WTC11 (cell line): Measurements from ENCODE around the gene CLIP3. TPM values are rescaled to one million over a fixed set of nuclear protein-coding genes. Genes with fewer than 3 reads are reported as not detected.

Experiments used
- ATAC-seq: fragments of 200-7000 bp; cut with Tn5 transposase; 2 replicates; pipeline ENCODE4 v1.10.0; 2021; ENCODE audit warnings: mild to moderate bottlenecking, moderate library complexity
- CTCF ChIA-PET: fragments of 300-600 bp; sonication (Branson Sonifier 250); formaldehyde crosslinking; loops from one replicate; lab custom pipeline; 2021; ENCODE audit warnings: antibody characterized with exemption; lab: Charles Lee
- POLR2A ChIA-PET: fragments of 350-600 bp; sonication (Branson Sonifier 250); formaldehyde crosslinking; loops from one replicate; lab custom pipeline; 2021; ENCODE audit warnings: antibody characterized with exemption; lab: Charles Lee
- DNase-seq: peaks from one replicate; pipeline ENCODE4 v3.0.0; 2021; ENCODE audit warnings: low spot score
- H3K27ac Mint-ChIP-seq: 2 replicates; pipeline ENCODE4 v1.8.0; 2021; ENCODE audit warnings: mixed read lengths
- H3K27me3 Mint-ChIP-seq: 2 replicates; pipeline ENCODE4 v1.8.0; 2021; ENCODE audit warnings: low read depth, mild to moderate bottlenecking, moderate library complexity, mixed read lengths
- H3K36me3 Mint-ChIP-seq: 2 replicates; pipeline ENCODE4 v1.8.0; 2021; ENCODE audit warnings: mixed read lengths
- H3K4me1 Mint-ChIP-seq: 2 replicates; pipeline ENCODE4 v1.8.0; 2022; ENCODE audit warnings: mixed read lengths
- H3K4me3 Mint-ChIP-seq: 2 replicates; pipeline ENCODE4 v1.8.0; 2021; ENCODE audit warnings: mild to moderate bottlenecking, moderate library complexity, mixed read lengths
- H3K9me3 Mint-ChIP-seq: 2 replicates; pipeline ENCODE4 v1.8.0; 2021; ENCODE audit warnings: mixed read lengths
- CDX4 ChIP-seq: fragments of 250-450 bp; sonication (Bioruptor Pico); IDR thresholded peaks from 2 replicates; pipeline ENCODE4 v1.9.0; 2021; ENCODE audit warnings: moderate library complexity, mild to moderate bottlenecking, inconsistent platforms, borderline replicate concordance
- CREM ChIP-seq: sonication (generic); formaldehyde crosslinking; IDR thresholded peaks from 2 replicates; pipeline ENCODE4 v1.8.1; 2022; ENCODE audit warnings: mild to moderate bottlenecking, missing genetic modification reagents, moderate library complexity
- CTCF ChIP-seq: fragments of 200-600 bp; IDR thresholded peaks from 2 replicates; pipeline ENCODE4 v1.8.0; 2022; ENCODE audit warnings: antibody characterized with exemption
- ESRRA ChIP-seq: sonication (generic); formaldehyde crosslinking; IDR thresholded peaks from 2 replicates; pipeline ENCODE4 v1.8.1; 2022; ENCODE audit warnings: mild to moderate bottlenecking, missing genetic modification reagents, borderline replicate concordance
- ETV6 ChIP-seq: sonication (generic); formaldehyde crosslinking; IDR thresholded peaks from 2 replicates; pipeline ENCODE4 v1.8.1; 2022; ENCODE audit warnings: mild to moderate bottlenecking, missing genetic modification reagents
- HMGA2 ChIP-seq: fragments of 250-450 bp; sonication (Bioruptor Pico); IDR thresholded peaks from 2 replicates; pipeline ENCODE4 v1.4.0; 2021; ENCODE audit warnings: mild to moderate bottlenecking, moderate library complexity
- HMGXB4 ChIP-seq: sonication (generic); formaldehyde crosslinking; IDR thresholded peaks from 2 replicates; pipeline ENCODE4 v1.8.1; 2023; ENCODE audit warnings: mild to moderate bottlenecking, moderate library complexity, missing genetic modification reagents
- KAT7 ChIP-seq: sonication (generic); formaldehyde crosslinking; IDR thresholded peaks from 2 replicates; pipeline ENCODE4 v1.8.1; 2023; ENCODE audit warnings: missing genetic modification reagents, mild to moderate bottlenecking, borderline replicate concordance
- NFATC4 ChIP-seq: fragments of 250-450 bp; sonication (Bioruptor Pico); IDR thresholded peaks from 2 replicates; pipeline ENCODE4 v1.9.0; 2021; ENCODE audit warnings: mild to moderate bottlenecking
- NR1H2 ChIP-seq: sonication (generic); formaldehyde crosslinking; IDR thresholded peaks from 2 replicates; pipeline ENCODE4 v1.9.0; 2021; ENCODE audit warnings: mild to moderate bottlenecking, moderate library complexity, missing genetic modification reagents
- NR2C2 ChIP-seq: sonication (generic); formaldehyde crosslinking; IDR thresholded peaks from 2 replicates; pipeline ENCODE4 v1.8.0; 2022; ENCODE audit warnings: mild to moderate bottlenecking, missing genetic modification reagents
- RELA ChIP-seq: sonication (generic); formaldehyde crosslinking; IDR thresholded peaks from 2 replicates; pipeline ENCODE4 v1.8.1; 2022; ENCODE audit warnings: missing genetic modification reagents, mild to moderate bottlenecking, borderline replicate concordance
- RORB ChIP-seq: fragments of 250-450 bp; sonication (Bioruptor Pico); IDR thresholded peaks from 2 replicates; pipeline ENCODE4 v1.9.0; 2021; ENCODE audit warnings: mild to moderate bottlenecking
- SOX15 ChIP-seq: fragments of 250-450 bp; sonication (Bioruptor Pico); IDR thresholded peaks from 2 replicates; pipeline ENCODE4 v1.9.0; 2021; ENCODE audit warnings: mild to moderate bottlenecking
- TCF7 ChIP-seq: sonication (generic); formaldehyde crosslinking; IDR thresholded peaks from 2 replicates; pipeline ENCODE4 v1.8.0; 2022; ENCODE audit warnings: mild to moderate bottlenecking, low read depth, missing genetic modification reagents, moderate library complexity
- TEAD1 ChIP-seq: sonication (generic); formaldehyde crosslinking; IDR thresholded peaks from 2 replicates; pipeline ENCODE4 v1.8.0; 2022; ENCODE audit warnings: mild to moderate bottlenecking, missing genetic modification reagents
- TEAD4 ChIP-seq: sonication (generic); formaldehyde crosslinking; IDR thresholded peaks from 2 replicates; pipeline ENCODE4 v1.8.0; 2022; ENCODE audit warnings: mild to moderate bottlenecking, missing genetic modification reagents
- ZBTB21 ChIP-seq: sonication (generic); formaldehyde crosslinking; IDR thresholded peaks from 2 replicates; pipeline ENCODE4 v1.8.1; 2023; ENCODE audit warnings: mild to moderate bottlenecking, missing genetic modification reagents, borderline replicate concordance
- ZNF121 ChIP-seq: sonication (generic); formaldehyde crosslinking; IDR thresholded peaks from 2 replicates; pipeline ENCODE4 v1.8.0; 2023; ENCODE audit warnings: missing genetic modification reagents
- ZNF232 ChIP-seq: sonication (generic); formaldehyde crosslinking; IDR thresholded peaks from 2 replicates; pipeline ENCODE4 v1.8.0; 2022; ENCODE audit warnings: mild to moderate bottlenecking, missing genetic modification reagents
- ZNF416 ChIP-seq: fragments of 250-450 bp; sonication (Bioruptor Pico); IDR thresholded peaks from 2 replicates; pipeline ENCODE4 v1.9.0; 2021; ENCODE audit warnings: mild to moderate bottlenecking, inconsistent platforms
- ZSCAN18 ChIP-seq: fragments of 250-450 bp; sonication (Bioruptor Pico); IDR thresholded peaks from 2 replicates; pipeline ENCODE4 v2.1.2; 2022; ENCODE audit warnings: mild to moderate bottlenecking, moderate library complexity
- total RNA-seq: library from RNA; stranded (reverse); gene quantifications from 3 replicates; pipeline ENCODE4 v1.2.3, GENCODE V29; 2021
- TF ChIP-seq, protein P1 (sequence below): sonication (generic); formaldehyde crosslinking; IDR thresholded peaks from 2 replicates; pipeline ENCODE4 v1.8.1; 2023; ENCODE audit warnings: mild to moderate bottlenecking, missing genetic modification reagents, moderate library complexity

CLIP3 gene
- total RNA-seq, 1 experiment from 2014 or later: 16.2 TPM

GRCh38 chr19:36023432-36023831 lies 9.2 kb downstream of the CLIP3 start:
- Mint-ChIP-seq H3K36me3 (peaks cover 15% of the 10 kb centered on the region), H3K27me3 (no peaks in the 10 kb centered on the region), H3K9me3 (no peaks in the 10 kb centered on the region), H3K4me3 (no peak overlapping the region), H3K27ac (no peak overlapping the region), H3K4me1 (no peaks in the 10 kb centered on the region)
- DNase-seq (no peak), ATAC-seq (no peak)
- ChIA-PET CTCF (no interaction called here), POLR2A (no interaction called here)
- TF ChIP-seq CREM (CRISPR knock-in tag) (no peak), ZNF121 (0 out of 2 replicates have a peak, but pooled peaks have one; percentile 19), SOX15 (no peak), CDX4 (CRISPR knock-in tag) (no peak)

- no peaks in the 10 kb centered on the region for H3K9me3 Mint-ChIP-seq
These were observed 13.5 kb downstream of the CLIP3 start for GRCh38 chr19:36019061-36019670.

More at GRCh38 chr19:36019061-36019670, 13.5 kb downstream of the CLIP3 start:
- POLR2A ChIA-PET: no interaction called here
- Mint-ChIP-seq H3K4me1 (peaks cover 11% of the 10 kb centered on the region), H3K36me3 (peaks cover 15% of the 10 kb centered on the region), H3K4me3 (no peak overlapping the region), H3K27ac (no peak overlapping the region), H3K27me3 (no peaks in the 10 kb centered on the region)
- TF ChIP-seq CTCF: no peak
- TF ChIP-seq ZNF416 (CRISPR knock-in tag): no peak
- no peak for TF ChIP-seq ZNF232 (CRISPR knock-in tag)
- TF ChIP-seq KAT7 (CRISPR knock-in tag): no peak
- no peak for TF ChIP-seq TCF7 (CRISPR knock-in tag)
- no peak for TF ChIP-seq ETV6 (CRISPR knock-in tag)
- no peak for TF ChIP-seq NR2C2 (CRISPR knock-in tag)
- no peak for TF ChIP-seq ZSCAN18 (CRISPR knock-in tag)
- no peak for TF ChIP-seq NR1H2 (CRISPR knock-in tag)
- no peak for TF ChIP-seq TEAD4 (CRISPR knock-in tag)
- TF ChIP-seq NFATC4 (CRISPR knock-in tag): no peak
- TF ChIP-seq, protein P1, sequence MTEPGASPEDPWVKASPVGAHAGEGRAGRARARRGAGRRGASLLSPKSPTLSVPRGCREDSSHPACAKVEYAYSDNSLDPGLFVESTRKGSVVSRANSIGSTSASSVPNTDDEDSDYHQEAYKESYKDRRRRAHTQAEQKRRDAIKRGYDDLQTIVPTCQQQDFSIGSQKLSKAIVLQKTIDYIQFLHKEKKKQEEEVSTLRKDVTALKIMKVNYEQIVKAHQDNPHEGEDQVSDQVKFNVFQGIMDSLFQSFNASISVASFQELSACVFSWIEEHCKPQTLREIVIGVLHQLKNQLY (CRISPR knock-in tag): no peak
- no peak for TF ChIP-seq ESRRA (CRISPR knock-in tag)
- no peak for TF ChIP-seq HMGXB4 (CRISPR knock-in tag)
- no peak for TF ChIP-seq RORB
- no peak for TF ChIP-seq ZBTB21 (CRISPR knock-in tag)
- TF ChIP-seq HMGA2 (CRISPR knock-in tag): no peak
- TF ChIP-seq TEAD1 (CRISPR knock-in tag): no peak
- TF ChIP-seq RELA: no peak
- ATAC-seq (no peak), DNase-seq (no peak)
- CTCF ChIA-PET: interaction anchor here (1.4 kb wide), 1 partner anchor 10 kb away, joined by 3 read pairs; the partner anchor contains the start of gene SYNE4
